Measurements from ENCODE around the gene ANTKMT. TPM values are rescaled to one million over a fixed set of nuclear protein-coding genes. Genes with fewer than 3 reads are reported as not detected.

The ANTKMT gene
- total RNA-seq, 2 experiments from 2014 or later = 37.3 to 40.1 TPM

DNA sequence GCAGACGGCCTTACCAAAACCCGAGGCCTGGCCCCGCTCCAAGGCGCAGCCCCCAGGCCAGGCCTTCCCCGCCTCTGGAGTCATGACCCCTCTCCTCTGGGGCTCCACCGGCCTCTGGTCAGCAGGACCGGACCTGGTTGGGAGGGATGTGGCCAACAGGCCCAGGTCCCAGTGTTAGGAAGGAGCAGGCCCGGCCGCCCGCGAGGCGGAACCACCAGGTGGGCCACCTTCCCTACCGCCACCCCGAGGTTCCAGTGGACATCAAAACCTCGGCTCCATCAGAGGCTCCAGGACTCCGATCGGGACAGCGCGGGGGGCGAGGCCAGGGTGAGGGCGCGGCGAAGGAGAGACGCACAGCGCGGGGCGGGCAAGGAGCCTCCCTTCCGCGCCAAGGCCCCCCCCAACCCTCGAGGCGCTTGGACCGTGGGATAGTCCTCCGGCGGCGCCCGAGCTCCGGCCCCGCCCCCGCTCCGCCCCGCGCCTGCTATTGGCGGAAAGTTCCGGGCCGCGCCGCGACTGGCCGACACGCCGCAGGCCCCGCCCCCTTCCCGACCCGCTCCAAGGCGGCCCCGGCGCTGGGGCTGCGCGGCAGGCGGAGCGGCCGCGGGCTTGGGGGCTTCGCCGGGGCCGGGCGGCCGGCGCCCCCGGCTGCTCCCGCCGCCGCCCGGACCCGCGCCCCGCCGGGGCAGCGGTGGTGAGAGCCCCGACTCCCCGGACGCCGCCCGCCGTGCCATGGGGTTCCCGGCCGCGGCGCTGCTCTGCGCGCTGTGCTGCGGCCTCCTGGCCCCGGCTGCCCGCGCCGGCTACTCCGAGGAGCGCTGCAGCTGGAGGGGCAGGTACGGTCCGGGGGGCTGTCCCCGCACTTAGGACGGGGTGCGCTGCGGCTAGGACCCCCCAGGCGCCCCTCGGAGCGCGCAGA, 6.1 kb upstream of the ANTKMT start, which contains the start of gene METRN:
METRN (plus strand) TSS at position 561 of the 919 bp plus-strand sequence; CDS start at position 733, 172 bp downstream.
- H3K4me3 Mint-ChIP-seq = peak within 1 kb of the TSS; percentile 72
- no peak within 1 kb of the TSS for H3K27ac Mint-ChIP-seq
- H3K4me1 Mint-ChIP-seq = peaks cover 15% of the 10 kb centered on the region
- H3K36me3 Mint-ChIP-seq = no peaks in the 10 kb centered on the region
- DNase-seq = peak; percentile 96
- H3K27me3 Mint-ChIP-seq = peaks cover 24% of the 10 kb centered on the region
- no peaks in the 10 kb centered on the region for H3K9me3 Mint-ChIP-seq

DNA sequence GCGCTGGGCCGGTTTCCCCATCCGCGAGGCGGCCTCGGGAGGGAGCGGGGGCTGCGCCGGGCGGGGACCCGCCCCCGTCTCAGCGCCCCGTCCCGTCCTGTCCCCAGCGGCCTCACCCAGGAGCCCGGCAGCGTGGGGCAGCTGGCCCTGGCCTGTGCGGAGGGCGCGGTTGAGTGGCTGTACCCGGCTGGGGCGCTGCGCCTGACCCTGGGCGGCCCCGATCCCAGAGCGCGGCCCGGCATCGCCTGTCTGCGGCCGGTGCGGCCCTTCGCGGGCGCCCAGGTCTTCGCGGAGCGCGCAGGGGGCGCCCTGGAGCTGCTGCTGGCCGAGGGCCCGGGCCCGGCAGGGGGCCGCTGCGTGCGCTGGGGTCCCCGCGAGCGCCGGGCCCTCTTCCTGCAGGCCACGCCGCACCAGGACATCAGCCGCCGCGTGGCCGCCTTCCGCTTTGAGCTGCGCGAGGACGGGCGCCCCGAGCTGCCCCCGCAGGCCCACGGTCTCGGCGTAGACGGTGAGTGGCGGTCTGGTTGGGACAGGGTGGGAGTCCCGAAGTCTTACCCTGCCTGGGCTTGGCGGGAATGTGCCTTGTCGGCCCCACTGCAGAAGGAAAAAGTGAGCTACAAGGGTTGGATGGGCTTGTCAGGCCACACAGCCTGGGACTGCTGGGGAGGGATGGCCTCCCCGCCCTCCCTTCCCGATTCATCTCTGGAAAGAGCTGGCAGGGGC, 5.3 kb upstream of the ANTKMT start:
- Mint-ChIP-seq H3K9me3 (no peaks in the 10 kb centered on the region), H3K36me3 (no peaks in the 10 kb centered on the region), H3K27me3 (peaks cover 16% of the 10 kb centered on the region), H3K4me1 (peaks cover 20% of the 10 kb centered on the region), H3K27ac (no peak overlapping the region), H3K4me3 (peak overlapping the region; percentile 72)
- peak; percentile 42 for DNase-seq

DNA sequence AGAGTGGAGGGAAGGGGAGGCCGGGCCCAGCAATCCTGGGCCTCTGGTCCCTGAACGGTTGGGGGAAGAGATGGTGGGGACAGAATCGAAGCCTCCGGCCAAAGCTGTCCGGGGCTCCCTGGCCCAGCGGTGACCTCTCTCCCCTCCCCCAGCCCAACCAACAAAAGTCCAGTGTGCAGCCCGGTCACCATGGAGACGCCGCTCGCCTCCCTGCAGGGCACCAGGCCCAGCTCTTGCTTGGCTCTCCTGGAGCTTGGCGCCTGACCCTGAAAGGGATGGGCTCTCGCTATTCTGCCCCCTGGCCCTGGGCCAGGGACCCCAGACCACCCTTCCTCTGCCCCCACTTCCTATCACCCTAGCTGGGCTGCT, 4.8 kb upstream of the ANTKMT start:
- peaks cover 20% of the 10 kb centered on the region for H3K4me1 Mint-ChIP-seq
- H3K27me3 Mint-ChIP-seq = peaks cover 13% of the 10 kb centered on the region
- no peaks in the 10 kb centered on the region for H3K36me3 Mint-ChIP-seq
- no peak overlapping the region for H3K27ac Mint-ChIP-seq
- DNase-seq = no peak
- no peaks in the 10 kb centered on the region for H3K9me3 Mint-ChIP-seq
- peak overlapping the region; percentile 72 for H3K4me3 Mint-ChIP-seq

DNA sequence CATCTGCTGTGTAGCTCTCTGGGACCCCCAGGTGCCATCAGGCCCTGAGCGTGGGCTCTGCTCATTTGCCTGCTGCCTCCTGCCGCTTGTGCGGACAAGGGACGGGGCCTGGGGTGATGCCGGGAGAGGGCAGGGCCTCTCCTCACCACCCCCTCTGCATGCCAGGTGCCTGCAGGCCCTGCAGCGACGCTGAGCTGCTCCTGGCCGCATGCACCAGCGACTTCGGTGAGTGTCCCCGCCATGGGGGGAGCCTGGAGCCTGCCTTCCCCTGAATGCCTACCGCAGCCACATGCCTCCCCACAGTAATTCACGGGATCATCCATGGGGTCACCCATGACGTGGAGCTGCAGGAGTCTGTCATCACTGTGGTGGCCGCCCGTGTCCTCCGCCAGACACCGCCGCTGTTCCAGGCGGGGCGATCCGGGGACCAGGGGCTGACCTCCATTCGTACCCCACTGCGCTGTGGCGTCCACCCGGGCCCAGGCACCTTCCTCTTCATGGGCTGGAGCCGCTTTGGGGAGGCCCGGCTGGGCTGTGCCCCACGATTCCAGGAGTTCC, 4.1 kb upstream of the ANTKMT start:
- no peaks in the 10 kb centered on the region for H3K9me3 Mint-ChIP-seq
- no peak for DNase-seq
- no peak overlapping the region for H3K4me3 Mint-ChIP-seq
- H3K4me1 Mint-ChIP-seq = peaks cover 20% of the 10 kb centered on the region
- no peaks in the 10 kb centered on the region for H3K36me3 Mint-ChIP-seq
- H3K27me3 Mint-ChIP-seq = peaks cover 11% of the 10 kb centered on the region
- H3K27ac Mint-ChIP-seq = no peak overlapping the region

DNA sequence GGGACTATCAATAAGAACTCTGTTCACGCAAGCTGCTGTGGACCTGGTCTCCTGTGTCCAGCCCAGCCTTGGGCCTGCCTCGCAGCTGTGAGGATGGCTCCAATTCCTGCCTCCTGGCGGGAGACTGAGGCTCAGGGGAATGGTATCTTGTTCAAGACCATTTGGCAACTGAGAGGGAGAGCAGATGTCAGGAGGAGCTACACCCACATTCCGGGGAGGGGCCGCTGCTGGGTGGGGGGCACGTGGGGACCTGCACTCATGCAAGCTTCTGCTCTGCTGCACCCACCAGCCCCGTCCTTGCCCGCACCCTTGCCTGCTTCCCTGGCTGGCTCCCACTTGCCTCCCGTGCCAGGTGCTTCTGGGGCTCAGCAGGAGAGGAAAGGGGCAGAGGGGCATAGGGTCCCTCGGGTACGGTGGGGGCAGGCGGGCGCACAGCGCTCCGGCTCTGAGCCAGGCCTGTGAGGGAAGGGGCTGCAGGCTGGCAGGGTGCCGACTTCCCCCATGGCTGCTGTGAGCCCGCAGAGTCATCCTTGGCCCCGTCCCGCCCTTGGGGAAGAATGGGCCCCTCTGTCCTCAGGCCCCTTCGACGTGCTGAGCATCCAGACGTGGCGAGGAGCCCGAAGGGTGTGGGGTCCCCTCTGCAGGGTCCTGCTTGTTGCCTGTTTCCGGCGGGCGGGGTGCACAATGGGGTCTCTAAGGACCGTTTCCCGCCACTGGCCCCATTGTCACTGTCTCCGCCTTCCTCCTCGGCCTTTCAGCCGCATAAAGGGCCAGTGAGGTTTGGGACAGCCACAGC, 3.3 kb upstream of the ANTKMT start:
- Mint-ChIP-seq H3K36me3 (no peaks in the 10 kb centered on the region), H3K27ac (no peak overlapping the region), H3K4me1 (peaks cover 20% of the 10 kb centered on the region), H3K4me3 (no peak overlapping the region), H3K9me3 (no peaks in the 10 kb centered on the region), H3K27me3 (peaks cover 9% of the 10 kb centered on the region)
- no peak for DNase-seq

DNA sequence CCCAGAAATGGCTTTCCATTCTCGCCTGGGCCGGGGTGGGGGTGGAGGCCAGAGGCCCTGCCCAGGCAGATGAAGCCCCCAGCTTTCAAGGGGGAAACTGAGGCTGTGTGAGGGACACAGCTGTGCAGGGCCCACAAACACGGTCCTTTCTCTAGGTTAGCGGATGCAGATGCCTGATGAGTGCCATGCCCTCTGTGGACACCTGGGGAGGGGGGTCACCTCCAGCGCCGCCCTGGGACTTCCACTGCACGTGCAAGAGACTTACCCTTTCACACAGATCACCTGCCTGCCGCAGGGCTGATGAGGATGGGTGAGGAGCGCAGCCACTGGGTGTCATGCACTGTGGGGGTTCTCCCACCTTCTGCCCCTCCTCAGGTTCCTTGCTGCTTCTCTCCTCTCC, 2.6 kb upstream of the ANTKMT start:
- H3K9me3 Mint-ChIP-seq = no peaks in the 10 kb centered on the region
- H3K4me1 Mint-ChIP-seq = peaks cover 20% of the 10 kb centered on the region
- H3K27ac Mint-ChIP-seq = no peak overlapping the region
- no peaks in the 10 kb centered on the region for H3K36me3 Mint-ChIP-seq
- H3K4me3 Mint-ChIP-seq = no peak overlapping the region
- peaks cover 4% of the 10 kb centered on the region for H3K27me3 Mint-ChIP-seq
- no peak for DNase-seq

DNA sequence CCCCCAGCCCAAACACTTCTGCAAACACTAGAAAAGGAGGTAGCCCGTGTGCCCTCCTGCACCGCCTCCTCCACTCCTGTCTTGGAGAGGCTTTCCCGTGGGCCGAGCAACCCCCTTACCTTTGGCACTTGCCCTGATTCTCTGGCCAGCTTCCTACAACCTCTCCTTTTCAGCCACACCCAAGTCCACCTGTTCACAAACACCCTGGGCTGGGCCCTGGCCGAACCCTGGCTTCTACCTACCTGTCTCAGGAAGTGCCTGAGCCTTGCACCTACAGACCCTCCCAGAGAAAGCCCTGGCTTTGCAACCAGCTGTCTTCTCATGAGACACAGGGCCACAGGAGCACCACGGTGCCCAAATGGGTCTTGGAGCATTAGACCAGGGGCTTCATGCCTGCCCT, 2.0 kb upstream of the ANTKMT start:
- Mint-ChIP-seq H3K4me3 (peak overlapping the region; percentile 68), H3K27ac (peak overlapping the region; percentile 62), H3K36me3 (no peaks in the 10 kb centered on the region), H3K9me3 (no peaks in the 10 kb centered on the region), H3K4me1 (peaks cover 20% of the 10 kb centered on the region), H3K27me3 (peaks cover 3% of the 10 kb centered on the region)
- DNase-seq = no peak

DNA sequence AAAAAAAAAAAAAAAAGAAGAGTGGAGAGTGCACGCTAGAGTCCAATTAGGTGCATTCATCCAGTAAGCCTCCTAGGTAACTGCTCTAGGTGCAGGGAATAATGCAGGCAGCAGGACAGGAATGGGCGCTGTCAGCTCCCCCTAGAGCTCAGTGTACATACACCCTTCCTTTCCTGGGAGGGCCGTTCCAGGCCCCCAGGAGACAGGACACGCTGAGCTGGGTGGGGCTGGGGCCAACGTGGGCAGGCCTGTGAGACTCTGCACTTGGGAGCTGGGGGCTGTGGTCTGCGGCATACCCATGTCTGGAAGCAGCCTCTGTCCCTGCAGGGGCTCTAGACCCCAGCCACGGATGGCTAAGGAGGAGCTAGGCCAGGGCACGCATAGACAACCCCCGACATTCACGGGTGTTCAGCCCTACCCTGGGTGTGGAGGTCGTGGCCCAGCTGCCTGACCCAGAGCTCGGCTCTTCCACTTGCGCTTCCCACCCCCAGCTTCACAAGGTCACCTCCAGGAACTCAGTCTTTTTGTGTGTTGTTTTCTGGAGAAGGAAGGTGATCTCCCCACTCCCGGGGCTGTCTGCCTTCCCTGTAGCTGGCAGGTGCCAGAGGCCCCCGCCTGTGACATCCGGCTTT, 1.0 kb upstream of the ANTKMT start:
- Mint-ChIP-seq H3K4me1 (peaks cover 17% of the 10 kb centered on the region), H3K36me3 (no peaks in the 10 kb centered on the region), H3K27ac (peak overlapping the region; percentile 84), H3K9me3 (no peaks in the 10 kb centered on the region), H3K27me3 (no peaks in the 10 kb centered on the region), H3K4me3 (peak overlapping the region; percentile 87)
- peak; percentile 42 for DNase-seq

DNA sequence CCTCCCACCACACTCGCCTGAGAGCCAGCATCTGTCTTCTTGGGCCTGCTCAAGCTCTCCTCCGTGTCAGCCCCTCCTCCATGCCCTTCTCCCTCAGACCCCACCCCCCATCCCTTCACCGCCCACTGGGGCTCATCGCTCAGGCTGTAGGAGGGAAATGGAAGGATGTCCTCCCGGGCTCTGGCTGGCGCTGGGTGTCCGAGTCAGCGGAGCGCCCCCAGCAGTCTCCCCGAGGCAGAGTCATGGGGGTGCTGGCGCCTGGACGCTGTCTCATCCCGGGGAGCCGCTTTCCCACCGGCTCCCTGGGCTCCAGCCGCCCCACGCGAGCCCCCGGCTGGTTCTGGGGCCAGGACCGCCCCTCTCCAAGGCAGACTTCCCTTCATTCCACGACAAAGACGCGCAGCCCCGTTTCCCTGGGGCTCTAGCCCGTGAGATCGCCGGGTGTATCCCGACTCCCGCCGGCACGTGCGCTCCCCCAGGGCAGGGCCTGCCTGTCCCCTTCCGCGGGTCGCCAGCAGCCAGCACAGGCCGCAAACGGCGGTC, 428 bp upstream of the ANTKMT start:
- H3K36me3 Mint-ChIP-seq = no peaks in the 10 kb centered on the region
- H3K27me3 Mint-ChIP-seq = no peaks in the 10 kb centered on the region
- peak; percentile 76 for DNase-seq
- H3K4me3 Mint-ChIP-seq = peak overlapping the region; percentile 87
- peak overlapping the region; percentile 84 for H3K27ac Mint-ChIP-seq
- no peaks in the 10 kb centered on the region for H3K9me3 Mint-ChIP-seq
- H3K4me1 Mint-ChIP-seq = peaks cover 17% of the 10 kb centered on the region

DNA sequence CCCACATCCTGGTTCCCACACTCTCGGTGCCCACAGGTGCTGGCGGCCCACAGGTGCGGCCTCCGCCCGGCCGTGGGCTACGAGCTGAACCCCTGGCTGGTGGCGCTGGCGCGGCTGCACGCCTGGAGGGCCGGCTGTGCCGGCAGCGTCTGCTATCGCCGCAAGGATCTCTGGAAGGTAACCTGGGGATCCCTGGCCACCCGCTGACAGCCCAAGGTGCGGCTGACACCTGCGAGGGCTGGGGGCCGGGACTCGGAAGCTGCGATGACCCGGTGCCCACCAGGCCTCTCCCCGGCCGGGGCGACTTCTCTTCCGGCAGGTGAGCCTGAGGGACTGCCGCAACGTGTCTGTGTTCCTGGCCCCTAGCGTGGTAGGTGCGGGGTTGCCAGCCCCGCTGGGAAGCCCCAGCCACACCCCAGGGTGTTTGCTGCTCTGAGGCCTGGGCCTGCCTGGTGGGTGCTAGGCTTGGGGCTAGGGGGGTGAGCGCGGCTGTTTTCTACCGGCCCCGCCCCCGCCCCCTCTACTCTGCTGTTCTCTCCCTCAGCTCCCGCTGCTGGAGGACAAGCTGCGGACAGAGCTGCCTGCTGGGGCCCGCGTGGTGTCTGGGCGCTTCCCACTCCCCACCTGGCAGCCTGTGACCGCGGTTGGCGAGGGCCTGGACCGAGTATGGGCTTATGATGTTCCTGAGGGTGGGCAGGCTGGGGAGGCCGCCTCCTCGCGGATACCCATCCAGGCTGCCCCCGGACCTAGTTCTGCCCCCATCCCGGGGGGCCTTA, 1.0 kb downstream of the ANTKMT start:
- DNase-seq = peak; percentile 48
- Mint-ChIP-seq H3K27ac (no peak overlapping the region), H3K9me3 (no peaks in the 10 kb centered on the region), H3K36me3 (no peaks in the 10 kb centered on the region), H3K4me3 (peak overlapping the region; percentile 60), H3K27me3 (no peaks in the 10 kb centered on the region), H3K4me1 (peaks cover 20% of the 10 kb centered on the region)

DNA sequence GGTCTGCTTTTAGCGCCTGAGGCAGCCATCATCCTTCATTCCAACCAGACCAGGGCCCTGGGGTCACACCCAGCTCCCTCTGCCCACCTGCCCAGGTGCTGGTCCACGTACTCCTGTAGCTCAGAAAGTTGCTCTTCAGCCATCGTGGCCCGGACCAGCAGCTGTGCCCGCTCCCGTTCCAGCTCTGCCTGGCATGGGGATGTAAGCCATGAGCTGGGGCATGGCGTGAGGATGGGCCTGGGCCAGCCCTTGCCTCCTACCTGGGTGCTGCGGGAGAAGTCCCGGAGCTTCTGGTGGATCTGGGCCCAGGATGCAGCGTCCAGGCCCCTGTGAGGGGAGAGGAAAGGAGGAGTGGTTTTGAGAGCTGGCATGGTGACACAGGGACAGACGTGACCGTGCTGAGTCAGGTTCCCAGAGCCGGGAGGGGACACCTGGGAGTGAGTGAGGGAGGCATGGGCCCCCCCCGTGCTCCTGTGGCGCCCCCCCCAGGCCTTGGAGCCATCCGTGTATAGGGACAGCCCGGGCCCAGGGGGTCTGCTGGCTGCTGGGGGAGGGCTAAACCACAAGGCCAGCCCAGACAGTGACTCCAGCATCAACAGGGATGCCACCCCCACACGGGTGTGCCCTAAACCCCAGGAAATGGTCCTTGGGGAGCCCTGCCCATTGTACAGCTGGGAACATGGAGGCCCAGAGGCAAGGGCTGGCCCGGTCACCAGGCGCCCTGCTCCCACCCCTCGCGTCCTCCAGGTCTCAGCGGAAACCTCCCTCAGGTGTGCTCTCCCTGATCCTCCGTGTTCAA, 2.1 kb downstream of the ANTKMT start:
- no peak for DNase-seq
- no peaks in the 10 kb centered on the region for H3K9me3 Mint-ChIP-seq
- H3K27me3 Mint-ChIP-seq = no peaks in the 10 kb centered on the region
- no peak overlapping the region for H3K27ac Mint-ChIP-seq
- H3K4me1 Mint-ChIP-seq = peaks cover 20% of the 10 kb centered on the region
- peak overlapping the region; percentile 22 for H3K4me3 Mint-ChIP-seq
- H3K36me3 Mint-ChIP-seq = no peaks in the 10 kb centered on the region

DNA sequence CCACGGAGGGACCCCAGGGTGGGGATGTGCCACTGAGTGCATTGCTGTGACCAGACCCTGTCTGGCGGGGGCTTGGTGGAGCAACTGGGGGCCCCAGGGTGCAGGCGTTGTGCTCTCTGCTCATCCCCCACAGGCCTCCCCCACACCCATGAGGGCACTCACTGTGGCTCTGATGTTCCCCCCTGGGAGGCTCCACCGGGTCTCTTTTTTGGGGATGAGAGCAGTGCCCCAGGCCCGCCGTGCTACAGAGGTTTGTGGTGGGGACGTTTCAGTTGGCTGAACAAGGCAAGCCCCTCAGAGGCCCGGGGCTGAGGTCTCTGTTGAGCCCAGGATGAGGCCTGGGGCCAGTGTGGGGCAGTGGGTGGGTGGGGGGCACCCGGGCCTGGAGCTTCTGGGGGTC, 2.7 kb downstream of the ANTKMT start:
- Mint-ChIP-seq H3K27me3 (no peaks in the 10 kb centered on the region), H3K36me3 (no peaks in the 10 kb centered on the region), H3K4me3 (no peak overlapping the region), H3K4me1 (peaks cover 16% of the 10 kb centered on the region), H3K9me3 (no peaks in the 10 kb centered on the region), H3K27ac (no peak overlapping the region)
- no peak for DNase-seq
